ENCODE measurements around the gene PANK4.

The PANK4 gene

GRCh38 chr1:2528016-2528415 is 1.6 kb upstream of the PANK4 start:
- DNase-seq: no peak

DNA sequence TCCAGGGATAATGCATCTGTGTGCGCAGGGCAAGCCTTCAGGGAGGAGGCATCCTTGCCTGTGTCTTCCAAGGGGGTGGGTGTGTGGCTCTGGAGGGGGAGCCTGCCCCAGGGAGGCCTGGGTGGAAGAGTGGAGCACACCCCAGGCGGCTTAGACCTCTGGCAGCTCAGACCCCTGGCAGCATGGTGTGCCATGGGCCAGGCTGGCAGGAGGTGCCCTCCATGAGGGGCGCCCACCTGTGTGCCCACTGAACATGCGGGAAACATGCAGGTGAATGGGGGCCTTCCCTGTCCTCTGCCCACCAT is 1.1 kb upstream of the PANK4 start:
- no peak for DNase-seq

GRCh38 chr1:2526824-2527555 is 594 bp upstream of the PANK4 start:
- DNase-seq: peak; percentile 78

GRCh38 chr1:2525572-2525919 is 850 bp downstream of the PANK4 start:
- DNase-seq: no peak

GRCh38 chr1:2523891-2524609 is 2.3 kb downstream of the PANK4 start:
- no peak for DNase-seq

DNA sequence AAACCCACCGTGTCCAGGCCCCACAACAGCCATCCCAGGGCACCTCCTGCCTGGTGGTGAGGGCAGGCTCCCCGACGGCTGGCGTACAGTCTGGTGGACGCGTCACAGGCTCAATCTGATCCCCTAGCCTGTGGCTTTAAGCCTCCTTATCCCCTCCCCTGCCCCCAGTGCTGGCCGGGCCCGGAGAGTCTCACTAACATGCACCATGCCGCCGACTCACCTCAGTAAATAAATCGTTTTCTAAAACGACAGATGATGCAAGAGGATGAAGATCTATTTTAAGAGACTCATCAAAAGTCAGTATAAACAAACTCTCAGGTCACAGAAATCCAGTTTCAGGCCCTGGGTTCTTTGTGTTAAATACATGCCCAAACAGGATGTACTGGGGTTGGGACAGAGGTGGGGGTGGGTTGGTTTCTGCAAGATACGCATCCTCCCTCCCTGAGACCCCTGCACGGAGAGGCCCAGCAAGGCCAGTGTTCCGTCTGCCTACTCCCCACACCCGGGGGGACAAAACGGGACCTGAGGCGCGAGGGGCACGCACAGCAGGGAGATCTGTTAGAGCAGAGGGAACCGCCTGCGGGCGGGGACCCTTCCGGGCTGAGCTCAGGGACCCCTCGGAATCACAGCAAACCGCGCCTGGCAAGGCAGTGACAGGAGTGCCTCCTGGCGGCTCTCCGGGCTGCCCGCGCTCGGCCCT is 3.1 kb downstream of the PANK4 start:
- DNase-seq: no peak

DNA sequence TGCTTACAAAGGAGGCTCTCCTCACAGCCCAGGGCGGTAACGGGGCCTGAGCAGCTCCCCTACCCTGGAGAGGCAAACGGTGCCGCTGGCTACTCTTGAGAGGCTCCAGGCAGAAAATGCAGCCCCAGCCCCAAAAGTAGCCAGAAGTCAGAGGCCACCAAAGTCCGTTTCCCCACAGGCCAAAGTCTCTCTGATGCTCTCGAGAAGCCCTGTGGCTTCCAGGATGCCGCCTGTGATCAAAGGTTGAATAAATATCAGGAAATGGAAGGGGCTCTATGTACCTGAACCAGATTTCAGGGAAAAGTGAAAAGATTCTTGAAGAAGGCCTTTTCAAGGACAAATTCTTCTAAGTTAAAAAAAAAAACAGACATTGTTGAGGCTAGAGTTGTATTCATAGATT is 4.2 kb downstream of the PANK4 start:
- DNase-seq: no peak

DNA sequence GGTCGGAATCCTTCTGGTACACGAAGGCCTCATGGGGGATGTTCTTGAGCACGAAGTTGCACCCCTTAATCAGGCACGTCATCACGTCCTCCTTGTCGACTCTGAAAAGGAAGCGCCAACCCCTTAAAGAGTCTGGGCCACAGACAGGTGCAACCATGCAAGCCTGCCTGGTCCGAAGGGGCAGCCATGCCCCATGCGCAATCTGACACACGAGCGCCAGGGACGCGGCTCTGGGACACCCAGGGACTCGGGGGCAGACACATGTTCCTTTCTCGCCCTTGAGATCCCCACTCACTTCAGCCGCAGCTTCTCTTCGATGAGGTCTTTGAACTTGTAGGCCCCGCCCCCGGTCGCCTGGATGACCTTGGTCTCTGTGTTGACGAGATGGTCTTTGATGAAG is 5.6 kb downstream of the PANK4 start:
- DNase-seq: no peak

DNA sequence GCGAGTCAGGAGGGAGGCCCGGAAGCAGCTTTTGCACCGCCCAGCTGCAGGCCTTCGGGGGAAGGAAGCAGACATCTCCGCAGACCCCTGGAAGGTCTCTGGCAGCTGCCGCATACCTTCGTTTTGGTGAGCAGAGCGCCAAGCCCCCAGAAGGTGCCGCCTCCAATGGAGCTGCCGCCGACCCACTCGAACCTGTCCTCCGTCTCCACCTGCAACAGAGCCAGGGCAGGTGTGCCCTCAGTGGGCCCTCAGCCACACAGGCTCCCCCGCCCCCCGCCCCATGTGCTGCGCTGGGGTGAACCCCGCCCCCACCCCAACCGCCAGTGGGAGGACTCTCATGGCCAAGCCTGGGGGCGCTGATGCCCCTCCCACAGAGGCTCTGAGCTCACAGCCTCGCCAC is 6.2 kb downstream of the PANK4 start:
- no peak for DNase-seq

DNA sequence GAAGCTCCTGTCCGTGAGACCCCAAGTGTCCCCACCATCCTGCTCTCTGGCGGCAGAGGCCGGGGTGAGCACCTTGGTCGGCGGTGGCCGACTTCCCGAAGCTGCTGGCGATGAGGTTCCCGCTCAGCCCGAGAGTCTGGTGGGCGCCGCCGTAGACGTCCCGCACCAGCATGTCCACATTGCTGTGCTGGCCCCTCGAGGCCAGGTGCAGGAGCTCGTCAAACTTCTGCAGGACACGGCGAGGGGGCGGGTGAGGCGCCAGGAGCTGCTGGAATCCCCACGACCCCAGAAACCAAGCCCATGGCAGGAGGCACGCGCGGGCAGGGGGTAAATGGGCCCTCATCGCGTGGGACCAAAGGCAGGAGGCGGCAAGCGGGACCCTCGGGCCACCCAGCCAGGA is 6.7 kb downstream of the PANK4 start:
- no peak for DNase-seq

GRCh38 chr1:2519029-2519685 is 7.2 kb downstream of the PANK4 start:
- DNase-seq: no peak

DNA sequence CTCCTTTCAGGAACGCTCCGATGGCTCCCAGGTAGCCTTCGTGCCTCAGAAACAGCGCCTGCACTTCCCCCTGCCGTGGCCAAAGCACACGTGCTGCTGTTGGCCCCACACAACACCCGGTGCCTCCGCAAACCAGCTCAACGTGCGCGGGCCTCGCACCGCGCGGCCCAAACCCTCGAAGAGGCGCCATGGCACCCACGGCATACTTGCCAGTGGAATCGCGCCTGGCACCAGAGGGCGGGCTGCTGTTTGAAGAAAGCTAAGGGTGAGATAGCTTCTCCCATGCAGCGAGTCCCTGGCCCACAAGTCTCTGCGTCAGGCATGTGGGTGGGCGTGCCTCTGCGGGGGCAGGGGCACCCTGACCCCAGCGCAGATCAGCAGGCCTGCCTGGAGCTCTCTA is 7.9 kb downstream of the PANK4 start:
- DNase-seq: no peak

- no peak for DNase-seq
These were observed 8.4 kb downstream of the PANK4 start for GRCh38 chr1:2517966-2518365.

GRCh38 chr1:2516946-2517345 is 9.4 kb downstream of the PANK4 start:
- no peak for DNase-seq

- DNase-seq: no peak
These were observed 10.3 kb downstream of the PANK4 start for GRCh38 chr1:2516124-2516523.

DNA sequence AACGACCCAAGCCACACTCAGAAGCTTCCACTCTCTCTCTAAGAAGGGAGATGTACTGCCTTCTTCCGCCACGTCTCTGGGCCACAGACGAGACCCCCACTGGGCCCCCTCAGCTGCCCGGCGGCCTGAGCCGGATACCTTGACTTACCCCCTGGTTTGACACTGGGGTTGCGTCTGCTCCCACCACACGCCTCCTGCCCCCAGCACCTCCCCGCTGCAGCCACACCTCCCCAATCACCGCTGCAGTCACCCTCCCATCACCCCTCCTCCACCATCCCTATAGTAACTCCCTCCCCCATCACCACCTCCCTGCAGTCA is 10.7 kb downstream of the PANK4 start:
- no peak for DNase-seq

- DNase-seq: no peak
These were observed 11.3 kb downstream of the PANK4 start for GRCh38 chr1:2514863-2515762.

- DNase-seq: no peak
These were observed 12.3 kb downstream of the PANK4 start for GRCh38 chr1:2513939-2514652.

DNA sequence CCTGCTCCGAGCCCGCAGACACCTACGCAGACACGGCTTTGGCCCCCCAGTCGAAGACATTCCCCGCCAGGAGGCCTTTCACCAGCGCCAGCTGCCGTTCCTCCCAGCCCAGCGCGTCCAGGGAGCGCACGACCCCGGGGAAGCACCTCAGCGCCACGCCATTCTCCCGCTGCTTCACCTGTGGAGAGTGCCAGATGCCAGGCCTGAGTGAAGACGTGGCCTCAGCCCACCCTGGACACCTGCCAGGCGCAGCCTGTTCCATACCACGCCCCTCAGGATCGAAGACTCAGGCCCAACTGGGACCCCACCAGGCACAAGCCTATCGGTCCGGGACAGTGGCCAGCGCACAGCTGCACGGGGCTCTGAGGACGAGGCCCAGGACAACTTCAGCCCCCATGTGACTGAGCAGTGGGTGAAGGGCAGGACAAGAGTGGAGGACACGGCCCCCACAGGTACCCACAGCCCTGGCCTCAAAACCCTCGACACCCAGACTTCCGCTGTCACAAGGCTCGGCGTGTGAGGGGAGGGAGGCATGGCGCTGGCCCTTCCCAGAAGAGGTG is 13.5 kb downstream of the PANK4 start:
- DNase-seq: no peak

DNA sequence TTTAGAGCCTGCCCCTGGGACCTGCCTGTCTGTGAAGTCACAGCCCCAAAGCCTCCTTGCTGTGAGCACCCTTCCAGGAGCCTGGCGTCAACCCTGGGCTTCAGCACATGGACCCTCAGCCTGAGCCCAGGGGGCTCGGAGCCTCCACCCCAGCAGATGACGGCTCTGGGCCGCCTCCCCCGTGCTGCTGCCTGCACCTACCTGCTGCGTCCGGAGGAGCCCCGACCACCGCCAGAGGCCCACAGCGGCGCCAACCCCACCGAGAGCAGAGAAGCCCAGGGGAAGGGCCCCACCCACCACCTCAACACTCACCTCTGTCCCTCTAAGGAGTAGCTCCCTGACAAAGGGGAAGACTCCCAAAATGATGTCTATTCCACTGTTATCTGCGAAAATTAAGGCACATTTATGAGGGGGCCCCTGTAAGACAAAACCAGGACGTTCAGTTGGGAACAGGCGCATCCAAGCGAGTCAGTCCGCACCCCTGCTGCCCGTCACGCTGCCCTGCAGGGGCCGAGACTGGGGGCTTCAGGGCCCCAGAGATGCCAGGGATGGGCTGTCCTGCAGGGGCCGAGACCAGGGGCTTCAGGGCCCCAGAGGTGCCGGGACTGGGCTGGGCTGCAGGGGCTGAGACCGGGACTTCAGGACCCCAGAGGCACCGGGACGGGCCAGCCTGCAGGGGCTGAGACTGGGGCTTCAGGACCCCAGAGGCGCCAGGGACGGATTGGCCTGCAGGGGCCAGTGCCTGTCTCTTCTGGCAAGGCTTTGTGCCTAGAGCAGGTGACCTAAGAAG is 15.8 kb downstream of the PANK4 start:
- DNase-seq: no peak

DNA sequence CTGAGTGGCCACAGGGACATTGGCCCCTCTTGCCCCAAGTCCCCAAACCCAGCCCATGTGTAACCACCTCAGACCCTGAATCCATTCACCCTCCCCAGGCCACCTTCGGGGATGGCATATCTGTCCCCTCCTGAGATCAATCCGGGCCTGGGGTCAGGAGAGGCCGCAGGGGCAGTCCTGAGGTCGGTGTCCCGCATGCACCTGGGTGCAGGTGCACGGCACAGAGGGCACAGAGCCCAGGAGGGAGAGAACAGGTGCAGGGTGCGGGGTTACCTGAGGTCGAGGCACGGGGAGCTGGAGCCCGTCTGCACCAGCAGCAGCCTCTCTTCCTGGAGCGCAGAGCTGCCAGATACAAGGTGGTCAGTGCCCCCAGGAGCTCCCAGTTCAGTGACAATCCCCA is 16.8 kb downstream of the PANK4 start:
- DNase-seq: no peak

Data from DMS53 (cell line).